HG03045 (cell line): ENCODE results near the gene ZEB2.

Experiments
- ATAC-seq: cut with Tn5 transposase; IDR thresholded peaks from one replicate; pipeline ENCODE4 v1.9.1; 2021; ENCODE audit warnings: mild to moderate bottlenecking, moderate library complexity; ENCODE audit not compliant: unreplicated experiment

The ZEB2 gene

DNA sequence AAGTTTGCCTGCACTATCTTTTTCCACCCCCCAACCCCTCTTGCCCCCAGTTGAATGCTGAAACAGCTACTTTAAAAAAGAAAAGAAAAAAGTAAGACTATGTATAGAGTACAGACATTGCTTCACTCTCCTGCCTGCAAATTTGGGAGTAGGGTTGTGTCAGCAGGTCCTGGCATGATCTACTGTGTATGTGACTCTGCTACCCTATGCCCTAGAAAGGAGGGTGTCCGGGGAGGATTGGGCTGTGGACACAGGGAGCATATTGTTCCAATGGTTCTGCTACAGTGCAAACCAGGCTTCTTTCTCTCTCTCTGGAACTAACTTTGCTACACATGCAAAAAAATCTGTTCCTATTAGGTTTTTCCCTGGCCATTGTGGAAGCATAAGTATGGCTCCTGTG is 9.9 kb upstream of the ZEB2 start:
- no peak for ATAC-seq

- no peak for ATAC-seq
Observed at GRCh38 chr2:144528108-144528507, 8.2 kb upstream of the ZEB2 start.

DNA sequence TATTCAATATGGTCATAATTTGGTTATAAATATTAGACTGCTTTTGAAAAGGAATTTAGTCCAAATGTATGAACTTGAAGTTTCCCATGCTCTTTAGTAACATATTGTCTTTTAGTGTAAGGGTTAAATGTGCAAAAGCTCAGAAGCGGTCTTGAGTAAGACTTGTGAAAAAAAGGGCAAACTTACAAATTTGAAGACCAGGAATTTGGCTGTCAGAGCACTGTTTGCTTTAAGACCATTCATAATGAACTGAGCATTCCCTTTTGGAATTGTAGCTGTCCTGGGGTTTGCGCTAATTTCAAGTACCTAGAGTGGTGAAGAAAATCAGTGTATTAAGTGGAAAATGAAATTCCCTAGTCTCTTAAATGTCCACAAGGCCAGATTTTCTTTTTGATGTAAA is 6.9 kb upstream of the ZEB2 start:
- ATAC-seq, result no peak

DNA sequence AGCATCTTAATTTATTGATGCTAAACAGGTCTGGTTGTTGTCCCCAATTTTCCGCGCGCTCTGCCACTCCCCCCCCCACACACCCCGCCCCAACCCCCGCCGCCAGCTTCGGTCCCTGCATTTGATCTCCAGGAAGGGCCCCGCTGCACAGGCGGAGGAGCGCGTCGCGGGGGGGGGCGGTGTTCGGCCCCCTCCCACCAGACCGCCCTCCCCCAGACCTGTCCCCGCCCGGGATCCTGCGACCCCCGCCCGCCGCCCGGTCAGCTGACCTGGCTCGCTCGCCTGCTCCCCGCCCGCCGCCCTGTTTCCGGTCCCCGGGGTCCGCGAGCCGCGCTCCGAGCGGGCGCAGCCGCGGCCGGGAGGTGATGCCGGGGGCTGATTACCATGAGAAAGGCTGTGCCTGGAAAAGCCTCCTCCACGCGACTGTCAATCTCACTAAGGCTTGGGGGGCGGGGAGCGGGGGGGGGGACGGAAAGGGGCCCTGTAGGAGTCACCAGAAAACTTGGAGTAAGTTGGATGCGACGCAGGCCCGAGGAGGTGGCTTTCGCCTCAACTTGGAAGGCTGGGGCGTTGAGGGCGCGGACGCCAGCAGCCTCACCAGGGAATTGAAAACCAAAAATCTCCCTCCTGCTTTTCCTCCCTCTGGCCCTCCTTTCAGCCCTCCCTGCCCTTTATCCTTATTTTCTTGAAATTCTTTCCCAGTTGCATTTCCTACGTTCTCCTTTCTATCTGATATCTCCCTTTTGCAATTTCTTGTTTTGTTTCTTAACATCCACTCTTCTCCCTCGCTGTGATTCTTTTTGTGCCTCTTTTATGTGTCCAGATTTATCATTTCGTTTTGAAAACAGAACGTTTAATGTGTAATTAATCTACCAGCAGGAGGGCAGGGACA is 4.4 kb upstream of the ZEB2 start:
- no peak for ATAC-seq

GRCh38 chr2:144523596-144524117 is 3.7 kb upstream of the ZEB2 start:
- ATAC-seq, result no peak

- no peak for ATAC-seq
Observed at GRCh38 chr2:144522897-144523595, 3.1 kb upstream of the ZEB2 start.

DNA sequence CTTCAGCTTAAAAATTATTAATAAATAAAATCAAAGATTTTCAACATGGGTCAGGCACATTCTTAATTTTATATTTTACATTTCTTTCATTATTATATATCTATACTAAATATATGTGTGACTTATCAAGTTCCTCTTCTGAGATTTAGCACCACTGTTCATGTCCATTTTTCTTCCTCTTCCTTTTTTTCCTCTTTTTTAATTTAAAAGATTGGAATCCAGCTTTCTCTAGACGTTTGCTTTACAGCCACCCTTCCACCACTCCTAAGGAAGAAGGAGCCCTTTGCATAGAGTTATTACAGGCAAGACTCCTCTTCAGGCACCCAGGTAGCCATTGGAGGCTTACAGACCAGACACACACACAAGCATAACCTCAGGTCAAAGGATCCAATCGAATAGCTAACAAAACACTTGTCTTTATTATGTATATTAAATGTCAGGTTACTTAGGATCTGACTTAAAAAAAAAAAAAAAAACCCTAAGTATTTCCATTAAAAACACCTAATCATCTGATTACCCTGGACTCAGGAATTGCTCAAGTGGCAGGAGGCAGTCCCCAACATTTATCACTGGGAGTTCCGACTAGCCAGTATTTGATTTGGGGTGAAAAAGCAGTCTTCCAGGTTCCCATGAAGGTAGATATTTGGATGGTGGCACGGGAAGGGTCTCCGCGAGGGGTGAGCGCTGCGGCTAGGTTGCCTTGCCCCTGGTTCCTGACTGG is 2.4 kb upstream of the ZEB2 start:
- no peak for ATAC-seq

DNA sequence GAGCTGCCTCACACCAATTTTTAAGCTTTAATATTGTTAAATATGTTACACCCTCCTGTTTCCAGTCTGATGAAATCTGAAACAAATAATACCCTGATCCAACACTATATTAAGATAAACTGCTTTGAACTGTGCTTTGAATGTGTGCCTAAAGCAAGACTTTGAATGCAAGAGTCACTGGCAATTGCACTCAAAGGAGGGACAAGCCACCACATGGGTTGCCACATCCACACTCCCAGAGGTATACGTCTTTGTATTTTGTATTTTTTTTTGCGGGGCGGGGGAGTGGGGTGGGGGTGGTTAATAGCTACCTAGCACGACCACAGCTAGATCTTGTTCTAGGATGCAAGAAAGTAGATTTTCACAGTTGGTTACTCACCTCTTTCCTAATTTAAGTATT is 1.8 kb upstream of the ZEB2 start:
- no peak for ATAC-seq

DNA sequence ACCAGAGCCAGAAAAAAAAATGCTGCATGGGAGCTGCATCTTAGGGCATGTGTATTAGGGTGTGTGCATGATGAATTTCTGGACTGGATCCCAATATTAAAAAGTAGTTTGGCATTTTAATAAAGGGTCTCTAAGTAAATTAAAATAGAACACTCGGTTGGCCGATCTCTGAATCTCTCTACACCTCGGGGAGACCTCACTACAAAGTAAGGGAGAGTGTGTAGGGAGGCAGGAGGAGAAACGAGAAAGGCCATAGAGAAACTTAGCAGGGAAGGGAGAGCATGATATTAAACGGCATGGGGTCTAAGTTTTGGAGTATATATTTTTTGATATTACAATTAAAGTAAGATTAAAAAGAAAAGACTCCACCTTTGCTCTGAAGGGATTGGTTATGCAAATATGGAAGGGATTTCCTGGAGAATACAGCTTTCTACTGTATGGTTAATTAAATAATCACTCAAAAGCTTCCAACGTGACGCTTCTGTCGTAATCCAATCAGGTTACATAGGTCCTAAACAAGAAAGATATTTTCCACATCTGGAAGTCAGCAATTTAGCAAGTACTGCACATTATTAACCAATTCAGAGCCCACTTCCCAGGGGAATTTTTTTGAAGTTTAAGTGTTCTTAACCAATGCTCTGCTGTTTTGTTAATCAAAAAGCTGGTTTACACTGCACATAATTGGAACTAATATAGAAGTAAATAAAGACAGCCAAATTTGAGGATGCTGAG is 1.0 kb upstream of the ZEB2 start:
- ATAC-seq, result no peak

GRCh38 chr2:144519597-144519933 is 354 bp downstream of the ZEB2 start:
- no peak for ATAC-seq

- ATAC-seq, result no peak
Observed at GRCh38 chr2:144518748-144519596, 947 bp downstream of the ZEB2 start.

- no peak for ATAC-seq
Observed at GRCh38 chr2:144517866-144518747, 1.8 kb downstream of the ZEB2 start.

- ATAC-seq, result peak; percentile 77
Observed at GRCh38 chr2:144516981-144517865, 2.7 kb downstream of the ZEB2 start.

DNA sequence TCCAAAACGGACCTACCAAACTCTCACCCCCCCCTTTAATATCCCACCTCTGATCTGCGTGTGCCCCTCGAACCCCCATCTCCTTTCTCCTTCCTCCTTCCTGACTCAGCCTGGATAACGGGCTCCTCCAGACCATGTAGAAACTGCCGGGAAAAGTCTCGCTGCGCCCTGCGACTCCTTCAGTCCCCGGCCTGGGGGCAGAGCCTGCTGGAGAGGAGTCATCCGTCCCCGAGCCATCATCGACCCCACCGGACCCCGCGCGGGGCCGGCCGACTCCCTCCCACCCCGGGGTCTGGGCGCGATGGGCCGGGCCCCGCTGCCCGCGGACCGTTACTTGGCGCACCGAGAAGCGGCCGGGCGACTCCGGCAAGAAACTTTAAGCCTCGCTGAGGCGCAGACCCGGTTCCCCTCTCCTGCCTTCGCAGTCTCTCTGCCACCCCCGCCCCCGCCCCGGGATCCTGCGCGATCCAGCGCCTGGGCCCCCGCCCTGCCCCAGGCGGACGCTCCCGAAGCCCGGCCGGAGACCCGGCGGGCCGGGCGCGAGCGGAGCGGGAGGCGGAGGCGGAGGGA is 3.4 kb downstream of the ZEB2 start:
- ATAC-seq, result peak; percentile 21

GRCh38 chr2:144515696-144516410 is 4.1 kb downstream of the ZEB2 start:
- no peak for ATAC-seq

GRCh38 chr2:144515099-144515695 is 4.7 kb downstream of the ZEB2 start:
- ATAC-seq, result no peak
